NB4 (cell line): ENCODE results near the gene CCDC28B.

Experiments used
- MYC ChIP-seq: IDR thresholded peaks from 2 replicates; pipeline ENCODE4 v1.6.1; 2011; ENCODE audit warnings: low read depth, low read length
- POLR2A ChIP-seq: IDR thresholded peaks from 2 replicates; pipeline ENCODE4 v1.6.1; 2011; ENCODE audit warnings: mild to moderate bottlenecking; ENCODE audit not compliant: insufficient read length; ENCODE audit errors: extremely low read depth
- TF ChIP-seq, protein P1 (sequence below): IDR thresholded peaks from one replicate; pipeline ENCODE4 v1.5.1; 2012; ENCODE audit warnings: low read depth, low read length
- TF ChIP-seq, protein P2 (sequence below): IDR thresholded peaks from 2 replicates; pipeline ENCODE4 v1.6.1; 2011; ENCODE audit warnings: low read depth, low read length

DNA sequence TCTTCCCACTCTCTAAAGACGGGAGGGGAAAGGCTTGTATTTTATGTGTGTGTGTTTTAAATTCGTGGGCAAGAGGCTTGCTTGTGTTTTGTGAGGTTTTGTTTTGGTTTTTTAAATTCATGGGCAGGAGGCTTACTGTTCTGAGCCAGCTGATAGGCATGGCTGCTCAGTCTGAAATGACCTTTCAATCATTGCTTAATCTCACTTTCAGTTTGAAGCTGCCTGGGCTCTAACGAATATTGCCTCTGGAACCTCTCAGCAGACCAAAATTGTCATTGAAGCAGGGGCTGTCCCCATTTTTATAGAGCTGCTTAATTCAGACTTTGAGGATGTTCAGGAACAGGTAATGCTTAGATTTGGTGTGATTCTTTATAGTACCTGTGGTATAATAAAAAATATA lies 41.2 kb upstream of the CCDC28B start:
- TF ChIP-seq, protein P1, sequence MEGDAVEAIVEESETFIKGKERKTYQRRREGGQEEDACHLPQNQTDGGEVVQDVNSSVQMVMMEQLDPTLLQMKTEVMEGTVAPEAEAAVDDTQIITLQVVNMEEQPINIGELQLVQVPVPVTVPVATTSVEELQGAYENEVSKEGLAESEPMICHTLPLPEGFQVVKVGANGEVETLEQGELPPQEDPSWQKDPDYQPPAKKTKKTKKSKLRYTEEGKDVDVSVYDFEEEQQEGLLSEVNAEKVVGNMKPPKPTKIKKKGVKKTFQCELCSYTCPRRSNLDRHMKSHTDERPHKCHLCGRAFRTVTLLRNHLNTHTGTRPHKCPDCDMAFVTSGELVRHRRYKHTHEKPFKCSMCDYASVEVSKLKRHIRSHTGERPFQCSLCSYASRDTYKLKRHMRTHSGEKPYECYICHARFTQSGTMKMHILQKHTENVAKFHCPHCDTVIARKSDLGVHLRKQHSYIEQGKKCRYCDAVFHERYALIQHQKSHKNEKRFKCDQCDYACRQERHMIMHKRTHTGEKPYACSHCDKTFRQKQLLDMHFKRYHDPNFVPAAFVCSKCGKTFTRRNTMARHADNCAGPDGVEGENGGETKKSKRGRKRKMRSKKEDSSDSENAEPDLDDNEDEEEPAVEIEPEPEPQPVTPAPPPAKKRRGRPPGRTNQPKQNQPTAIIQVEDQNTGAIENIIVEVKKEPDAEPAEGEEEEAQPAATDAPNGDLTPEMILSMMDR = no peak
- TF ChIP-seq POLR2A = no peak
- TF ChIP-seq MYC = no peak
- TF ChIP-seq, protein P2, sequence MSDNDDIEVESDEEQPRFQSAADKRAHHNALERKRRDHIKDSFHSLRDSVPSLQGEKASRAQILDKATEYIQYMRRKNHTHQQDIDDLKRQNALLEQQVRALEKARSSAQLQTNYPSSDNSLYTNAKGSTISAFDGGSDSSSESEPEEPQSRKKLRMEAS = no peak
